Endometrial microvascular endothelial cells (primary cell): ENCODE results near the gene ASXL2. TPM values are rescaled to one million over a fixed set of nuclear protein-coding genes. Genes with fewer than 3 reads are reported as not detected.
"Not testable (repeated sequence)": the region's sequence is repeated elsewhere in the genome, so short reads cannot be mapped to it uniquely, and the experiment has no call there.

Experiments used
- in situ Hi-C: cut with HindIII; loops from 2 replicates; pipeline ENCODE4 v1.10.0; 2017; ENCODE audit warnings: low sequenced_read_pairs, low pct_unique_long_range_greater_than_20kb; ENCODE audit errors: inconsistent ontology term
- total RNA-seq: library from RNA; depleted of rRNA; stranded (reverse); fragments of >200 nt; gene quantifications from one replicate; pipeline ENCODE4 v1.2.3, GENCODE V29; 2015; ENCODE audit errors: inconsistent ontology term

ASXL2 gene
- total RNA-seq, 1 donor from 2014 or later = 15.0 TPM

GRCh38 chr2:25845843-25846505 is 32.3 kb downstream of the ASXL2 start:
- in situ Hi-C loops = no loop called here

- in situ Hi-C loops = no loop called here
Measured at GRCh38 chr2:25844089-25844488, 34.2 kb downstream of the ASXL2 start.

GRCh38 chr2:25842155-25842554 is 36.1 kb downstream of the ASXL2 start:
- in situ Hi-C loops = no loop called here

- in situ Hi-C loops = no loop called here
Measured at GRCh38 chr2:25838152-25838756, 40.0 kb downstream of the ASXL2 start.

GRCh38 chr2:25835906-25836305 is 42.4 kb downstream of the ASXL2 start:
- in situ Hi-C loops = no loop called here

- in situ Hi-C loops = no loop called here
Measured at GRCh38 chr2:25833566-25833965, 44.7 kb downstream of the ASXL2 start.

GRCh38 chr2:25832897-25833296 is 45.4 kb downstream of the ASXL2 start:
- in situ Hi-C loops = no loop called here

- in situ Hi-C loops = no loop called here
Measured at GRCh38 chr2:25831746-25832449, 46.4 kb downstream of the ASXL2 start.

GRCh38 chr2:25829828-25830227 is 48.5 kb downstream of the ASXL2 start:
- in situ Hi-C loops = no loop called here

GRCh38 chr2:25829377-25829704 is 48.9 kb downstream of the ASXL2 start:
- in situ Hi-C loops = no loop called here

GRCh38 chr2:25828532-25829376 is 49.5 kb downstream of the ASXL2 start:
- in situ Hi-C loops = not testable (repeated sequence)

GRCh38 chr2:25825238-25825637 is 53.0 kb downstream of the ASXL2 start:
- in situ Hi-C loops = no loop called here

GRCh38 chr2:25824718-25825117 is 53.6 kb downstream of the ASXL2 start:
- in situ Hi-C loops = no loop called here

- in situ Hi-C loops = no loop called here
Measured at GRCh38 chr2:25824216-25824615, 54.1 kb downstream of the ASXL2 start.

GRCh38 chr2:25822190-25823117 is 55.8 kb downstream of the ASXL2 start:
- in situ Hi-C loops = no loop called here

GRCh38 chr2:25821225-25822056 is 56.8 kb downstream of the ASXL2 start:
- in situ Hi-C loops = no loop called here

GRCh38 chr2:25819597-25820039 is 58.7 kb downstream of the ASXL2 start:
- in situ Hi-C loops = no loop called here

GRCh38 chr2:25817630-25818029 is 60.7 kb downstream of the ASXL2 start:
- in situ Hi-C loops = no loop called here
